SHP77 (cell line): Measurements from ENCODE around the gene SIL1.
"Not testable (repeated sequence)": the region's sequence is repeated elsewhere in the genome, so short reads cannot be mapped to it uniquely, and the experiment has no call there.

Experiments used
- DNase-seq, 2 experiments: peaks; one replicate each; lab custom pipeline; 2025; lab: John Stamatoyannopoulos, UW

The SIL1 gene

DNA sequence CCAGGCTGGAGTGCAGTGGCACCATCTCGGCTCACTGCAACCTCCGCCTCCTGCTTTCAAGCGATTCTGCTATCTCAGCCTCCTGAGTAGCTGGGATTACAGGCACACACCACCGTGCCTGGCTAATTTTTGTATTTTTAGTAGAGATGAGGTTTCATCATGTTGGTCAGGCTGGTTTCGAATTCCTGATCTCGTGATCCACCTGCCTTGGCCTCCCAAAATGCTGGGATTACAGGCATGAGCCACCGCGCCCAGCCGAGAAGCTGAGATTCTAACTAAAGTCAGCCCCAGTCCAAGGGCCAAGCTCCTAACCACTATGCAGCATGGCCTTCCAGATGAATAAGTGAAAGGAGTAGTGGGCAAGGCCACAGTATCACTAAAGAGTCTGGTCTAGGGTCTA lies 20.9 kb downstream of the SIL1 start:
- not testable (repeated sequence) for DNase-seq

- DNase-seq, result not testable (repeated sequence)
Measured at GRCh38 chr5:139174382-139174781, 23.8 kb downstream of the SIL1 start.

DNA sequence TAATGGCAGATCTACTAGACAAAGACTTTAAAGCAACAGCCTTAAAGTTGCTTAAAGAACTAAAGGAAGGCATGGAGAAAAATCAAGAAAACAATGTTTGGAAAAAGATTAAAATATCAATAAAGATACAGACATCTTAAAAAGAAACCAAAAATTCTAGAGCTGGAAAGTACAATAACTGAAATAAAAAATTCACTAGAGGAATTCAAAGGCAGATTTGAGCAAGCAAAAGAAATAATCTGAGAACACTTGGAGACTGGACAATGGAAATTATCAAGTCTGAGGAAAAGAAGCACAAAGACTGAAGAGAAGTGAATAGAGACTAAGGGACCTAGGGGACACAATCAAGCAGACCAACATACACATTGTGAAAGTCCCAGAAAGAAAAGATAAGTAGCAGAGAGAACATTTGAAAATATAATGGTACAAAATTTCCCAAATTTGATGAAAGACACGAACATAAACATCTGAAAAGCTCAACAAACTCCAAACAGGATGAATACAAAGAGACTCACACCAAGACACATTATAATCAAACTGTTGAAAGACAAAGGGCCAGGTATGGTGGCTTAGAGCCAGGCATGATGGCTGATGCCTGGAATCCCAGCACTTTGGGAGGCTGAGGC lies 26.3 kb downstream of the SIL1 start:
- DNase-seq, result no peak

DNA sequence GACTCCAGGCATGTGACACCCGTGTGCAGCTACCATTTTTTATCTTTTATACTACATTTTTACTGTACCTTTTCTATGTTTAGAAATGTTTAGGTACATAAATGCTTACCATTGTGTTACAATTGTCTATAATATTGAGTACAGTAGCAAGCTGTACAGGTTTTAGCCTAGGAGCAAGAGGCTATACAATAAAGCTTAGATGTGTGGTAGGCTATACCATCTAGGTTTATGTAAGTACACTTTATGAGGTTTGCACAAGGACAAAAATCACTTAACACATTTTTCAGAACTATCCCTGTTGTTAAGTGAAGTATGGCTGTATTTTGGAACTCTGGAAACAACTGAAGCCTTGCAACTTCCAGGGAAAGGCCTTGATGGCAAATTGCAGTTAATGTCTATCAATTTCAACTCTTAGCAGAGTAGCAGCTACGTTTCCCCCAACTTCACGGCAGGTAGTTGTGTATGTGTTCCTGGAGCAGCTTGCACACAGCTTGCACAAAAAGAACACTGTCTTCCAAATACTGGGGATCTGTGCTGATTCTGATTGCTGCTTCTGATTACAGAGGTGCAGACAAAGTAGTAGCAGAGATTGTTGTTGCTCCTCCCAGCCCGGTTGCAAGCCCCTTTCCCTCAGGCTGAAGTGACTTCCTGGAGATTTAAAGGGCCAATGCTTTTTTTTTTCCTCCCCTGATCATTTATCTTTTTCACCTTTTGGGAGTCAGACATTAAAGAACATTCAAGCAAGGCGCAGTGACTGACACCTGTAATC lies 30.0 kb downstream of the SIL1 start:
- DNase-seq, result no peak

- DNase-seq, result no peak
Measured at GRCh38 chr5:139167533-139167932, 30.6 kb downstream of the SIL1 start.

DNA sequence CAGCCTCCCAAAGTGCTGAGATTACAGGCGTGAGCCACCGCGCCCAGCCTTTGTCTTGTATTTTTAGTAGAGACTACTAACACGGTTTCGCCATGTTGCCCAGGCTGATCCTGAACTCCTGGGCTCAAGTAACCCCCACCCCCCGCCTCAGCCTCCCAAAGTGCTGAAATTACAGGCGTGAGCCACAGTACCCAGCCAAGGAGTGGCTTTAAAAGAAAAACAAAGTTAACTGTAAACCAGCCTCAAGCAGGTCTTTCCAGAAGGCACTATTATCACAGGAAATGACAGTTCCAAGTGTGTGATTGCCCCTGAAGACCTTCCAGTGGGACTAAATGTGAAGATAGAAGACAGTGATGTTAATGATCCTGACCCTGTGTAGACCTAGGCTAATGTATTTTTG lies 31.1 kb downstream of the SIL1 start:
- DNase-seq, result no peak

DNA sequence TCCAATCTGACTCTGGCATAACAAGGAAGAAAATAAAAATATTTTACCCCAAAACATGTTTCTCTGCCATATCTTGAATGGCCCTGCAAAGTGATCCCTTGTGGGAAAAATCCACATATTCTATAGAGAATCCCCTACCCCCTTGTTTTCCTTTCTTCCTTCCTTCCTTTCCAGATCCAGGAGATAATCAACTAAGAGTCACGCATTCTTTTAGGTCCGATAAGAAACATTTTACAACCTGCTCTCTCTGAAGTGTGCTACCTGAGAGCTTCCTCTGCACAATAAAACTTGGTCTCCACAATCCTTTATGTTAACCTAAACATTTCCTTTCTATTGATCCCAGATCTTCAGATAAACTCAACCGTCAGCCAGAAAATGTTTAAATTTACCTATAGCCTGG lies 33.3 kb downstream of the SIL1 start:
- DNase-seq, result not testable (repeated sequence)

- DNase-seq, result no peak
Measured at GRCh38 chr5:139164020-139164419, 34.1 kb downstream of the SIL1 start.

GRCh38 chr5:139162448-139162847 lies 35.7 kb downstream of the SIL1 start:
- DNase-seq, result no peak

DNA sequence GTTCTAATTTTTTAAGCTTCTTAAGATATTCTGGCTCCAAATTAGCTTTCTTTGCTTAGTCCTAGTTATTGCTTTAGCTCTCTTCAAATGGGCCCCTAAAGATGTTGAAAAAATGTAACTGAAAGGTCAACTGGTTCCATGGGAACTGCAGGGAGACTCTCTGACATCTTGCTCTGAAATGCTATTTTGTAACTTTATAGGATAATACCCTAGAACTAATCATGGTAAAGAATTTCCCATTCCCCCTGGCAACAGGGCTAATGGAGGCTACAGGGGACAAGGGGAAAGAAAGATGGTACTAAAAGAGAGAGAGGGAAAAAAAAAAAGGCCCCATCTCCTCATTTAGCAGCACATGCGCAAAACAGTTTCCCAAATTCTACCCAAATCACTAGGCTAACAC lies 39.4 kb downstream of the SIL1 start:
- no peak for DNase-seq

DNA sequence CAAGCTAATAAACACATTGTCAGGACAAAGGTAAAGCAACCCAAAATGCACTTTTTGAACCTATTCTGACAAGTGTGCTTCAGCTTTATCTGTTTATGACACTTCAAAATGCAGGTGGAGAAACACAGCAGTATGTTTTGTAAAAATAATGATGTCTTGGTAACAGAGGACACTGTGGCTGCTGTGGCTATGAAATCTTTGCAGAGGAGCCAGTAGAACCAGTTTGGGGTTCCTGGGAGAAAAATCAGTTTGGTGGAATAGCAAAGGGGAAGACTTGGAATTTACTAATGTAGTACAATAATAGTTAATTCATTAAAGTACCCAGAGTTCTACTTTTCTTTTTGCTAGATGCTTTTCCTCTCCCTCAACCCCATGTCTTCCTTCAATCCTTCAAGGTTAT lies 40.6 kb downstream of the SIL1 start:
- no peak for DNase-seq

DNA sequence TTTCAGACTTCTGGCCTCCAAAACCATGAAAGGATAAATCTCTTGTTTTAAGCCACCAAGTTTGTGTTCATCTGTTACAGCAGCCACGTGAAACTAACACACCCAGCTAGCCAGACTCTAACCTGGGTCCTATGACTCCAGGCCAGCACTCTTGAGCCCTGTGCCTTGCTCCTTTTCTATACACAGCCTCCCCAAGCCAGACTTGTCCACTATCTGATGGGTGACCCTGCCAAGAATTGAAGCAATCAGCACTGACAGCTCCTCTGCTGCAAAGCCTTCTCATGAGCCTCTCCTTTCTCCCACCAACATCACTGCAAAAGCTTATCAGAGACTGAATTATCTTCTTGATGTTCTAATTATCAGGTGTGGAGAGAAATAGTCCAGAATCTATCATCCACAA lies 41.4 kb downstream of the SIL1 start:
- no peak for DNase-seq

DNA sequence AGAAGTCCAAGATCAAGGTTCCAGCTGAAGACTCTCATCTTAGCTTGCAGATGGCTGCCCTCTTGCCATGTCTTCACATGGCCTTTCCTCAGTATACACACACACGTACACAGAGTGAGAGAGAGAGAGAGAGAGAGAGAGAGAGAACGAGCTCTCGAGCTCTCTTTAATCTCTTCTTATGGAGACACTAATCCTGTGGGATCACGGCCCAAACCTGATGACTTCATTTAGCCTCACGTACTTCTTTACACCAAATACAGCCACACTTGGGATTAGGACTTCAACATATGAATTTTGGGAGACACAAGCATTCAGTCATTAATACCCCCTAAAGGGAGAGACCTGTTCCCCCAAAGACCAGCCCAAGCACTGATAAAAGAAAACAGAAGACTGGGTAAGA lies 42.8 kb downstream of the SIL1 start:
- no peak for DNase-seq

- DNase-seq, result no peak
Measured at GRCh38 chr5:139151902-139152301, 46.3 kb downstream of the SIL1 start.

DNA sequence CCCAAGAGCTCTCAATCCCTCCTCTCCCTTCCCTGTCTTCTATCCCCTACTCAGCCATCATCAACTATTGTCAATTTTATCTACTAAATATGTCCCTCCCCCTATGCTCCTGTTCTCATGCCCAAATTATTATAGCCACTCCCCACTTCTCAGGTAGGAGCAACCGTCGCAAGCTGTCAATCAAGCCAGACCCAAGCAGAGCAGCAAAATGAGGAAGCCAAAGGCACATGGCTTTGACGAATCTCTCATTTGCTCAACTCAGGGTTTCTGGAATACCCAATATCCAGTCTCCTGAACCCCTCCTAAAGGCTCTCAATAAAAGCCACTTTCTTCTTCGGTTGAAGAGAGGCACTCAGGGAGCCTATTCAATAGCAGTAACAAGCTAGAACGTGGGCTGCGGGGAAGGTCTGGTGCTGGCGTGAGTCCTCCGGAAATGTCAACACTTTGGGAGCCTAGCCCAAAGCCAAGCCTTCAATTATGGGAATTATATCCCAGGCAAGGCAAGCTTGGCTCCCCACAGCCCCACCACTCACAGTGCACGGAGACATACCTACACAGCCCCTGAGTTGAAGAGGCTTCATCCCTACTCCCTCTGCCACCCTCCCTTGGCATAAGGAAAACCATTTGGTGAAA lies 47.7 kb downstream of the SIL1 start:
- DNase-seq, result no peak

GRCh38 chr5:139149477-139150199 lies 48.5 kb downstream of the SIL1 start:
- no peak for DNase-seq

- no peak for DNase-seq
Measured at GRCh38 chr5:139148986-139149385, 49.2 kb downstream of the SIL1 start.

- no peak for DNase-seq
Measured at GRCh38 chr5:139148306-139148705, 49.9 kb downstream of the SIL1 start.

DNA sequence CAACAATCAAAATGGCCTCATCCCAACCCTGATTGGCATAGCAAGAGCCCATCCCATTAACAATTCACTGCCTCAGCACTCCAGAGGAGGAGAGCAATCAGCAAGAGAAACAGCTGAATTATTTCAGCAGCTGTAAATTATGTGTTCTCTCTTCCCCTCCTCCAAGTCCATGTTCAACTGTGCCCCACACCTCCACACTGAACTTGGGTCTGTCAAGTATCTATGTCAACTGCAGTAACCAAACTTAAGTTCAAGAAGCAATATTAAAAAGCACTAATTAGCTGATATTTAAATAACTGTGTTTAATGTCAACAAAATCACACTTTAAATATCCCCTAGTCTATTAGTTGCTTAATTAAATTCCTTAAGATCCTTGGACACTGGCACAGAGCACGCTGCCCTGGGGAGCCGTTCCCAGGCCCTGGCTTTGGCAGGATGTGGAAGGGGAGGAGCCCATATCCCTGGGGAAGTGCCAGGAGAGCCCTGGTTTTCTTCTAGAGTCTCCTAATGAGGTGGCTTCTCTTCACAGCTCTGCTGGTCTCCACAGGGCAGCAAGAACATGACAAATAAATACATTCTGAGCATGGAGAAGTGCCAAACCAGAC lies 50.6 kb downstream of the SIL1 start:
- no peak for DNase-seq

DNA sequence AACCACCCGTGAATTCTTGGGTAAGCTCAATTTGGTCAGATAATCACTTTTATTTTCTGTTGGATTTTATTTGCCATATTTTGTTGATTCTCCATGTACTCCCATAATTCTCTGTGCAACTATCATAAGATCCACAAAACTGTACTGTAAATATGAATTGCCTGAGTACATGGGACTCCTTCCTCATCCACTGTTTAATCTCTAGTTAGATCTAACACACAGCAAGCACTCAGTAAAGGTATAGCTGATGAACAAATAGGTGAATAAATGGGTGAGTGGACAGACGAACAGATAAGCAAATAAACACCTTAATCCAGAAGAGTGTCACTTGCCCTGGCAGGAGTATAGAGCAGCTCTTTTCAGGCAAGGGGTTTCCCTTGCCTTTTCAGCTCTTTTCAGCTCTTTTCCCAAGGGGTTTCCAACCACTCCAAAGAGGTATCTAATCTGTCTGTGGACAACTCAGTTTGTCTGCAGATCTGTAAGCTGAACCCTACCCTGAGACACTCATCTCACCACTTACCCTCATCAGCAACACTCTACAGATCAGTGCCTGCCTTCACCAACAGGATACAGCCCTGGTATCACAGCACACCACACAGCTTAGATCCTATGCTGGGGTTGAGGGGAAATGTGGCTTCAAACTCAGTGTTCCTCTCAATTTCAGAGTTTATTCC lies 51.2 kb downstream of the SIL1 start:
- peak; percentile 10 to 32 for DNase-seq

DNA sequence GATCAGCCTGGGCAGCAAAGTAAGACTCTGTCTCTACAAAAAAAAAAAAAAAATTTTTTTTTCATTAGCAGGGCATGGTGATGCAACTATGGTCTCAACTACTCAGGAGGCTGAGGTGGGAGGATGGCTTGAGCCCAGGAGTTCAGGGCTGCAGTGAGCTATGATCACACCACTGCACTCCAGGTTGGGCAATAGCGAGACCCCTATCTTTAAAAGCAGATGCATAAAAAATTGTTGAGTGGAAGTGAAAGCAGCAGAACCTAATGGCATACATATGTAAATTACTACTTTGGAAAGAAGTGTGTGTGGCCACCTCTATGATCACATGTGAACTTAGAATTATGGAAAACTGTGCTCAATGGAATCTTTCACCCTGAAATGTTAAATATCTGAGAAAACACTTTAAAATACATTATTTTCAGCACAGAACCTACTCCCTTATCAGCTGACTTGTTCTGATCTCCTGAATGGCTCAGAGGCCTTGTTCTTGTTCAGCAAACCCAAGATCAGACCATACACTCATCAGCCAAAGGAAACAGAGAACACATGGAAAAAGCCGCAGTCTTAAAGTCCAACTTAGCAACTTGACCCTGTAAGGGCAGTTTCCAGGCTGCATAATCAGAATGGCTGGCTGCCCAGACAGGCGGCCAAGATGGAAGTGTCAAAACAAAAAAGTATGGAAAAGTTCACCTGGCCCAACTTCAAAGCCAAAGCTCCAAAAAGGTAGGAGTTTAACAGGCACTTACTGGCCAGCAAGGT lies 56.5 kb downstream of the SIL1 start:
- no peak for DNase-seq
